Hepatocyte (in vitro differentiated cells): ENCODE data around the gene LAMP1.

ENCODE experiments used
- EZH2 ChIP-seq: fragments of 200-600 bp; sonication (generic); IDR thresholded peaks from 2 replicates; pipeline ENCODE4 v1.6.1; 2016; ENCODE audit warnings: antibody characterized with exemption, mild to moderate bottlenecking, borderline replicate concordance
- EZH2phosphoT487 ChIP-seq: fragments of 200-600 bp; sonication (generic); IDR thresholded peaks from one replicate; pipeline ENCODE4 v1.6.1; 2018; ENCODE audit warnings: antibody characterized with exemption, mild to moderate bottlenecking, low read depth, moderate library complexity; ENCODE audit not compliant: unreplicated experiment, severe bottlenecking
- TF ChIP-seq, protein P1 (sequence below): fragments of 200-600 bp; sonication (generic); IDR thresholded peaks from 2 replicates; pipeline ENCODE4 v1.5.1; 2016; ENCODE audit warnings: antibody characterized with exemption, mild to moderate bottlenecking; ENCODE audit not compliant: poor library complexity

DNA sequence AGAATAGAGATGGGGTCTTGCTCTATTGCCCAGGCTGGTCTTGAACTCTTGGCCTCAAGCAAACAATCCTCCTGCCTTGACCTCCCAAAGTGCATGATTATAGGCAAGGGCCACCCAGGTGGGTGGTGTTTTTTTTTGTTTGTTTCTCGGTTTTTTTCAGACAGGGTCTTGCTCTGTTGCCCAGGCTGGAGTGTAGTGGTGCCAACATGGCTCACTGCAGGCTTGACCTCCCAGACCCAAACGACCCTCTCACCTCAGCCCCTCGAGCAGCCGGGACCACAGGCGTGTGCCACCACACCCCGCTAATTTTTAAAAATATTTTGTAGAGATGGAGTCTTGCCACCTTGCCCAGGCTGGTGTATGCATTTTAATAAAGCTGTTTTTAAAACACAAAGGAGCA, 52.0 kb downstream of the LAMP1 start:
- TF ChIP-seq, protein P1, sequence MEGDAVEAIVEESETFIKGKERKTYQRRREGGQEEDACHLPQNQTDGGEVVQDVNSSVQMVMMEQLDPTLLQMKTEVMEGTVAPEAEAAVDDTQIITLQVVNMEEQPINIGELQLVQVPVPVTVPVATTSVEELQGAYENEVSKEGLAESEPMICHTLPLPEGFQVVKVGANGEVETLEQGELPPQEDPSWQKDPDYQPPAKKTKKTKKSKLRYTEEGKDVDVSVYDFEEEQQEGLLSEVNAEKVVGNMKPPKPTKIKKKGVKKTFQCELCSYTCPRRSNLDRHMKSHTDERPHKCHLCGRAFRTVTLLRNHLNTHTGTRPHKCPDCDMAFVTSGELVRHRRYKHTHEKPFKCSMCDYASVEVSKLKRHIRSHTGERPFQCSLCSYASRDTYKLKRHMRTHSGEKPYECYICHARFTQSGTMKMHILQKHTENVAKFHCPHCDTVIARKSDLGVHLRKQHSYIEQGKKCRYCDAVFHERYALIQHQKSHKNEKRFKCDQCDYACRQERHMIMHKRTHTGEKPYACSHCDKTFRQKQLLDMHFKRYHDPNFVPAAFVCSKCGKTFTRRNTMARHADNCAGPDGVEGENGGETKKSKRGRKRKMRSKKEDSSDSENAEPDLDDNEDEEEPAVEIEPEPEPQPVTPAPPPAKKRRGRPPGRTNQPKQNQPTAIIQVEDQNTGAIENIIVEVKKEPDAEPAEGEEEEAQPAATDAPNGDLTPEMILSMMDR, result no peak
- TF ChIP-seq EZH2 (no peak), EZH2phosphoT487 (no peak)
